Jurkat, Clone E6-1 (cell line): Measurements from ENCODE around the gene C3orf18.

Source experiments
- DNase-seq: peaks from one replicate; pipeline ENCODE4 v3.0.0-alpha.2; 2011; ENCODE audit warnings: low read depth, low spot score
- H3K4me3 ChIP-seq: 2 replicates; pipeline ENCODE4 v1.5.1; 2011; ENCODE audit warnings: mild to moderate bottlenecking, low read length, control low read depth, moderate library complexity

C3orf18 gene

GRCh38 chr3:50604628-50605588 is 37.4 kb upstream of the C3orf18 start:
- DNase-seq, result no peak
- no peak overlapping the region for H3K4me3 ChIP-seq

DNA sequence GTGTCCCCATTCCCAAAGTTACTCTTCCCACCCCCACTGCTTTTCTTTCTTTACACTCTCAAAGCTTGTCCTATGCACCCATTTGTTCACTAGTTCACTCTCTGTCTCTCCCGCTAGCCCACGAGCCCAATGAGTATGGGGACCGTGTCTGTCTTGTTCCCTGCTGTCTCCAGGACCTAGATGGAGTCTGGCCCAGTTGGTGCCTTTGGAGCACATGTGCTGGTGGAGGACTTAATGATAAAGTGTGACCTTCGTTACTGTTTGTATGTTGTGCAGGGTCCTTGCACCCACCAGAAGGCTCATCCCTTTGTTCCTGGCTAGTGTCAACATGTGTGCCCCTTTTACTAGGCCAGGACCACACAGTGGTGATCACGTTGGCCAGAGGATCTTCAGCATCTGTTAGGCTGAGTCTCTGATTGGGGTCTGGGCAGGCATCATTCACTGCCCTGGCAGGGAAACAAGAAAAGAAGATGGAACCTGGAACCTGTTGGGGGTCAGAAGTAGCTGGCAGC is 36.6 kb upstream of the C3orf18 start:
- no peak overlapping the region for H3K4me3 ChIP-seq
- DNase-seq, result no peak

- no peak overlapping the region for H3K4me3 ChIP-seq
- no peak for DNase-seq
Measured at GRCh38 chr3:50603261-50604109, 35.9 kb upstream of the C3orf18 start.

DNA sequence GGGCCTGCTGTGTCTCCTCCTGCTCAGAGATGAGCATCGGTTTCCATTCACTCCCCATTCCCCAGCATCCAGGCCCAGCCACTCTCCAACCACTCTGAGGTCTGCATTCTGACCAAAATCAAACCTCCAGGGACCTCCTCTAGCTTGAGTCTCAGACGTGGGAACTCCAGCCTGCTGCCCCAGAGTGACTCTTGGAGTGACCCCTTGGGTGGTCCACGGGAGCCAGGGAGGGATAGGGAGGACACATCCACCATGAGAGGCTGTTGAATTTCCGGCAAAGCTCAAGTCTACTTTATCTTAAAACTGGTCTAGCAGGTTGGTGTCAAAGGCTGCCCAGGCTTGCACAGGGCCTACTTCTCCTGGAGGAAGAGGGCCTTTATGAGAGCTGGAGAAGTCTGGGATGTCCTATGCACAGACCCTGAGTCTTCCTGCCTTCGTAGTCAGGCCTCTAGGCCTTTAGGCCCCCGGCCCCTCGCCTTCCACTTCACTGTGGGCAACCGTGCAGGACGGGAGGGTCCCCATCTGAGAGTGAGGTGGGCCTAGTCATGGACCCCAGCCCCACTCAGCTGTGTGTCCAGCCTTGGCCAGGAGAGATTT is 35.1 kb upstream of the C3orf18 start:
- H3K4me3 ChIP-seq, result no peak overlapping the region
- DNase-seq, result no peak

DNA sequence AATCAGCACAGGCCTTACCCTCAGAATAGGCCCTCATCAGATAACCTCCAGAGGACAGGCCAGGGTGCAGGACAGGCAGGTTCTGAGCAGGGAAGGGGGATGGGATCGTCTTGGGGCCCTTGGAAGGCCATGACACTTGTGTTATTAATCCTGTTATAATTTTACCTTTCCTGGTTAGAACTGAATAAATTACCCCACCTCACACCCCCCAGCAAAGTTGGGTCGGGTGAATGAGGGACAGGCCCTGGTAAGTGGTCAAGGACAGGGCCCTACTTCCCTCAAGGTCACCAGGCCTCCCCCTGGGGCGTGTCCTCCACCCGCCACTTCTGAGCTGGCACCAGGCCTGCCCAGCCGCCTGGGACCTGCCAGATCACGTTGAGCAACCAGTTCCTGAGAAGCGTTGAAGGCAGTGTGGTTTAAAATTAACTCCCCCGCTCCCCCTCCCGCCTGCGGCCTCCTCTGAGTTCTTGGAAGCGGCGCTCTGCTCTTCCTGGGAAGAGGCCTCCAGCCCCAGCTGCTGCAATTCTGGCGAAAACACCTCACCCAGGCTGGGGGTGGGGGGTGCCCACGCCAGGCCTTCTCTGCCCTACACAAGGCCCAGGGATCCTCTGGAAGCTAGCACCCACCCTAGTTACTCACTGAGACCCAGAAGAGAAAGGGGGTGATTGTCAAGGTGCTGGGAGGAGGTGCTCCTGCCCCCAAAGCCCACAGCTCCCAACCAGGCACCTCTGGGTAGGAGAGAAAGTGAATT is 33.5 kb upstream of the C3orf18 start:
- no peak for DNase-seq
- H3K4me3 ChIP-seq, result no peak overlapping the region

DNA sequence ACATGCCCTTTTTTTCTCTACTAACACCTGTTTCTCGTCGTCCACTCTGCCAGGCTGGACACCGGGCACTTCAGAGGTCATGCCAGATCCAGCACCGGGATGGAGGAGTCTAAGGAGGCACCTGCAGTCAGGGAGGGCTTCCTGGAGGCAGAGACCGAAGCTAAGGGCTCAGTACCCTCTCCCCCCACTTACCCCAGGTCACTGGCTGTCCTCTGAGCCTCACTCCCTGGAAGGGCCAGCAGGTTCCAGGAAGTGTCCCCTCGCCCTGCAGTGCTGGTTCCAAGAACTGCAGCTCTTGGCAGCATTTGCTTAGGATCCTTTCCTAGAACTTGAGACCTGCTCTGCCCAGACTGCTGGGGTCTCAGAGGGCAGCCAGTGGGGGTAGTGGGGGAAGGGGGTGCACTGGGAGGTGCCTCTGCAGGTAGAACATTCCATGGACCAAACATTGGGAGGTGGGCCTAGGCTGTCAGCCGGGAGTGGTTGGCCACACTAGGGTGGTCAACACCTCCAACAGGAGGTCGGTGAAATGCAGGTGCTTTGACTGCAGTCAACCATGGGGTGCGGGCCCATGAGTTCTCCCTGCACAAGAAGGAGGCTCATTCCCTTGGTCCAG is 32.7 kb upstream of the C3orf18 start:
- DNase-seq, result no peak
- no peak overlapping the region for H3K4me3 ChIP-seq

- DNase-seq, result no peak
Measured at GRCh38 chr3:50599716-50600118, 32.2 kb upstream of the C3orf18 start.

GRCh38 chr3:50599115-50599715 is 31.7 kb upstream of the C3orf18 start:
- no peak for DNase-seq
- no peak overlapping the region for H3K4me3 ChIP-seq

More at GRCh38 chr3:50599716-50600118, 32.2 kb upstream of the C3orf18 start:
- no peak overlapping the region for H3K4me3 ChIP-seq

DNA sequence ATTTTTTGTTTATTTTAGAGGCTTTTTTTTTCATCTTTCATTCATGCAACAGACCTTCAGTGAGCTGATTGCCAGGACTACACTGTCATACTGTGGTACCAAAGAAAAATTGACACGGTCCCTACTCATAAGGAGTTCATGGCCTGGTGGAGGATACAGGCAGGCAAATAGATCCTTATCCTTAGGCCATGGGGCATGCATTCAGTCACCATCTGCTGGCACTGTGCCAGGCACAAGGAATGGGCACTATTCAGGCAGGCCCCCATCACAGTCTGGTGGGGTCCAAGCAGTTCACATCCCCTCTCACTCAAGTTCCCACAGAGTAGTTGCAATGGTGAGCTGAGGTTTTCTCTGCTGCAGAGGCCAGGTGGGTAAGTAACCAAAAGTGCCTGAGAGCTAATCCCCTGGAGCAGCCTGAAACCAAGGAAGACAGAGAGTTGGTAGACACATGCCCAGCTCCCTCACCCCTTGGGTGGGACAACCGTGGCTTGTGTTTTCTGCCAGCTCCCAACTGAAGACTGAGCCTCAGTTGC is 26.8 kb upstream of the C3orf18 start:
- DNase-seq, result no peak
- no peak overlapping the region for H3K4me3 ChIP-seq

- DNase-seq, result no peak
- H3K4me3 ChIP-seq, result no peak overlapping the region
Measured at GRCh38 chr3:50592568-50592967, 25.0 kb upstream of the C3orf18 start.

DNA sequence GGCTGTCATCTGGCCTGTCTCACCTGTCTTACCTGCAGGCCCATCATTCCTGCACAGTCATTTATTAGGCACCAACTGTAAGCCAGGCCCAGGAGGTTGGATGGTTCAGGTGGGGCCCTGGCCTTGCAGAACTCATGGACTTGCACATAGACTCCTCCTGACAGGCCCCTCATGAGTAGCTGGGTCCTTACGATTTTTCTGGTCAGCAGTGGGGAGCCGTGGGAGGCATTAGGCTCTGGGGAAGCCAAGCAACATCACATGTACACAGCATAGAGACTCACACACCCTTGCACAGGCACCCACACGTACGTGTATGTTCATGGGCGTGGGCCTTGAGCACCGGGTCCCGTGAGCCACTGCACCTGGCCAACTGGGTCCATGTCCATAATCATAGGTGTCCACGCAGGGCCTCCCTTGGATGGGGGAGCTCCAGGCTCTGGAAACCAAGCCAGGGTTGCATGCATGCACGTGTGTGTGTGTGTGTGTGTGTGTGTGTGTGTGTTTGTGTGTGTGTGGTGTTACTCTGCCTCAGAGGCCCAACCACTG is 23.7 kb upstream of the C3orf18 start:
- no peak overlapping the region for H3K4me3 ChIP-seq
- no peak for DNase-seq

DNA sequence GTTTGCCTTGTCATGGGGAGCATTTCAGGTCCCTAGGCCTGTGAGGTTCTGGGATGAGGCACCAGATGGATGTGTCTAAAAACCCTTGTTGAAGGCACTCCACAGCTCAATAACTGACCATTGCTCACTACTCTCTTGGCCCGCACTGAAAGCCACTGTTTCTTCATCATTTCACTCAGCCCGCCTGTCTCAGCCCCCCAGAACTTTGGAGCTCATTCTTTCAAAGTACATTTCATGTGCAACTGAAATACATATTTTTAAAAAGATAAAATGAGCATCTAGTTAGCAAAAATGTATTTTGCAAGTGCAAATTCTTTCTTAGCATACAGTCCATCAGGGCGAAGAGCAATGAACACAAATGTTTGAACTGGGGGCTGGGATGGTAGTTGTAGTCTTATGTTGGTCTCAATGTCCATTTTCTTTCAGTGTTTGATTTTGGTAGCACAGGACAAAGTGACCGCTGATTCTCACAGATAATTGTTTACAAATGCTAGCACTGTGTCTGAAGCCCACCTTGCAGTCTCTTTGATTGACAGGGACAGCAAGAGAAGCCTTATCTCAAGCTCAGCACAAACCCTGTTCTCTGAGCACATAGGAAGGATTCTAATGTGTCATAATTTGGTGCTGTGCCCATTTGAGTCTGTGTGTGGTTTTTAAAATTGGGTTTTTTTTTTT is 21.3 kb upstream of the C3orf18 start:
- no peak for DNase-seq
- no peak overlapping the region for H3K4me3 ChIP-seq

DNA sequence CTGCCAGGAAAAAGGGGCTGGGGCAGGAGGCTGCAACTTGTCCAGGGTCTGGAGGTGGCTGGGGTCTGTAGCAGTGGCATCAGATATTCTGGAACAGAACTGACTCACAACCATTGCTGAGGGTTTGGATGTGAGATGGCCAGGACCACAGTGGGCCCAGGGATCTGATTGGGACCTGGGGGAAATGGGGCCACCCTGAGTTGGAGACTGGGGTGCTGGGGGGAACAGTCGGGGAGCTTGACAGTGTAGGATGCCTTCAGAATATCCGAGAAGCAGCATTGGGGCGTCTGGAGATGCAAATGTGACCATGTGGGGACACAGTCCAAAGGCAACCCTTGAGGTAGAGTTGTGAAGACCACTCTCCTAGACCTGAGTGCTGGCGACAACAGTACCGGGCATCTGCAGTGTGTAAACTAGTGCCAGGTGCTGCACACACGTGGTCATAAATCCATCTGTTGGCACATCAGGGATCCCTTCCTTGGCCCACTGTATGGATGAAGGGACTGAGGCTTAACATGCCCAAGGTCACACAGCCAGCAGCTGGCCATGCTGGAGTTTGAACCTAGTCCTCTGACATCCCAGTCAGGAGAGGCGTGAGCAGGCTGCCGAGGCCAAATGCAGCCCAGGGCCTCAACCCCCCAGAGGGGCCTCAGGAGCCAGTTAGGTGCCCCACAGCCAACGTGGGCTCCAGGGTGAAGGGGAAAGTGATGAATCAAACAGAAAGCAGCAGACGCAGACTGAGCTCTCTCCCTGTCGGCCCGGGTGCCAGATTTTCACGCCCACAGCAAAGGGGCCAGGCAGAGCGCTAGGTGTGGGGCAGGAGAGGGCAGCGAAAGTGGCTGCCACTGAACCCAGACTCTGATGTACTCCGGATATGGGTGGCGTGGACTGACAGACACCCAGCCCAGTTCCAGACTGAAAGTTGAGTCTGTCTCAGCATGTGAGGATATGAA is 20.5 kb upstream of the C3orf18 start:
- DNase-seq, result no peak
- H3K4me3 ChIP-seq, result no peak overlapping the region

- H3K4me3 ChIP-seq, result no peak overlapping the region
- no peak for DNase-seq
Measured at GRCh38 chr3:50587373-50587772, 19.8 kb upstream of the C3orf18 start.

DNA sequence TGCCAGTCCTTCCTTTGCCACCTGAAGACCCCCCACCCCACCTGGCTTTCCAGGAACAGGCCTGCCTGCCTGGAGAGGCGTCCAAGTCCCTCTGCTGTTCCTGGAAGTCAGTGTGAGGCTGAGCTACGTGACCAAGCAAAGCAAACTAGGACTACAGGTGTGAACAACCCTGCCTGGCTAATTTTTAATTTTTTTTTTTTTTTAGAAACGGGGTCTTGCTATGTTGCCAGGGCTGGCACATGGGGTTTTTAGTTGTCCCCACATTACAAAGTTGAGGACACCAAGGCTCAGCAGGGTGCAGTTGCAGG is 19.2 kb upstream of the C3orf18 start:
- H3K4me3 ChIP-seq, result no peak overlapping the region
- DNase-seq, result no peak
